T-helper 1 cell treated with Interleukin-12 subunit alpha and Interleukin-12 subunit beta and Interleukin-4 antibody, amounts not matched to agents 30 μg/mL and 1 μg/mL, for 36 hours (primary cell): ENCODE results near the gene NDE1.
A peak's percentile ranks its signal among the peaks of the same experiment; 100 is the strongest.
"Not testable (repeated sequence)": the region's sequence is repeated elsewhere in the genome, so short reads cannot be mapped to it uniquely, and the experiment has no call there.

ENCODE experiments used
- H3K27ac Mint-ChIP-seq: one replicate; pipeline ENCODE4 v1.8.0; 2021; ENCODE audit warnings: mild to moderate bottlenecking, mixed read lengths
- H3K27me3 Mint-ChIP-seq: one replicate; pipeline ENCODE4 v1.8.0; 2021; ENCODE audit warnings: low read depth, mixed read lengths
- H3K36me3 Mint-ChIP-seq: one replicate; pipeline ENCODE4 v1.8.0; 2021; ENCODE audit warnings: low read depth, mixed read lengths
- H3K4me1 Mint-ChIP-seq: one replicate; pipeline ENCODE4 v1.8.0; 2021; ENCODE audit warnings: low read depth, mixed read lengths
- H3K4me3 Mint-ChIP-seq: one replicate; pipeline ENCODE4 v1.8.0; 2021; ENCODE audit warnings: mild to moderate bottlenecking, moderate library complexity, mixed read lengths
- H3K9me3 Mint-ChIP-seq: one replicate; pipeline ENCODE4 v1.8.0; 2021; ENCODE audit warnings: mixed read lengths

The NDE1 gene

DNA sequence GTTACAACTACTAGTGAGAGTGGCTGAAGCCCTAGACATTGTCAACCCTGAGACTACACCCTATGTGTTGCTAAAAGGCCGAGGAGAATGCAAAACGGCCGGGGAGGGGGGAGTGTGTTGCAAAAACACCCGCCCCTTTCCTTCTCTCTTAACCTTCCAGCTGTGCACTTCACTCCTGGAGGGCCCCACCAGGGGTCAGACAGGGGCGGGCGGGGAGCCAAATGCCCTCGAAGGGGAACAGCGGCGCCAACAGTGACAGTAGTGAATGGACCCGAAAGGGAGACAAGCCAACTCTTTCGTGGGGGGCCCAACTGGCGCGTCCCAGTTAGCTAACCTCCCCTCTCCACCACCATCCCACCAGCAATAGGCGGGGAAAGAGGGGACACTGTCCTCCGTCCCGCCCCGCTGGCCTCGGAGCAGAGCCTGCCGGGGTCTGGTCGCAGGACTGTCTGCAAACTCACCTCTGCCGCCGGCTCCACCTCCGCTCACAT is 7.4 kb upstream of the NDE1 start:
- Mint-ChIP-seq H3K9me3 (no peaks in the 10 kb centered on the region), H3K27me3 (no peaks in the 10 kb centered on the region), H3K36me3 (peaks cover 21% of the 10 kb centered on the region), H3K4me3 (peak overlapping the region; percentile 90), H3K27ac (peak overlapping the region; percentile 98), H3K4me1 (peaks cover 44% of the 10 kb centered on the region)

DNA sequence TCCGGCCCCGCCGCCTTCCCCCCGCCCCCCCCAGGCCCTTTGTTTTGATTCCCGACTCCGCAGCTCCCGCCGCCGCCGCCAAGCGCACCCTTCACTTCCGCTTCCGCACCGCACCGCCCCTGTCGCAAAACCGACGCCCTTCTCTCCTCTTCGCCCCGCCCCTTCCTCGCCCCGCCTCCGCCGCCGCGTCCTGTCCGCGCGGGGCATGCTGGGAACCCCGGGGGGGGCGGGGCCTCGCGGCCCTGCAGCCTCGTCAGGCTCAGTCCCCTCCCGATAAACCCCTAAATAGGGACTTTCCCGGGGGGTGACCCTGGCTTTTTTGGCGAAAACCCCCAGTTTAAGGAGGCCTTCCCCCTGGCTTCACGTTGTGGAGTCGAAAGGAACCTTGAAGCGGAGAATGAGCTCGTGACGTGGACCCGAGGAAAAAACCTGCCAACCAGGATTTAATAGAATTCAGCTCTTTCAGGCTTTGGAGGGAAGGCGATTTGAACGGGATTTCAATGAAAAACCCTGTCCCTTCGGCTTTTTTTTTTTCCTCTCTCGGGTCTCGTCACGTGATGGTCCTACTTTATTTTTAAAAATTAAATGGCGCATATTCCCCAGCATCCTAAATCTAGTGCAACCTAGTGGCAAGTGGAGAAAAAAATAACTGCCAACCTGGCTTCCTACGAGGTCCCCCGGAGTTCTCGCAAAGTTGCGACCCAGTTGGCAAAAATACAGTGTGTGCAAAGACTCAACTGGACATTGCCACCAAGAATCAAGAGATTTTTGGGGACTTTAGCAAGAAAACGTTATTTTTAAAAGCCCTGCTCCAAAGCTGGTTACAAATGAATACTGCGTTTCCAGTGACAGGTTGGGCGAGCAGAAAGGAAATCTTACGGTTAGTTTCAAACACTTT is 6.7 kb upstream of the NDE1 start, which contains the start of gene MARF1:
MARF1 (minus strand) TSS at position 107 of the 898 bp plus-strand sequence. CDS start 3,921 bp downstream, outside the sequence.
- H3K27me3 Mint-ChIP-seq: no peaks in the 10 kb centered on the region
- H3K4me3 Mint-ChIP-seq: peak within 1 kb of the TSS; percentile 90
- peaks cover 42% of the 10 kb centered on the region for H3K4me1 Mint-ChIP-seq
- peaks cover 18% of the 10 kb centered on the region for H3K36me3 Mint-ChIP-seq
- H3K27ac Mint-ChIP-seq: peak within 1 kb of the TSS; percentile 98
- H3K9me3 Mint-ChIP-seq: no peaks in the 10 kb centered on the region

DNA sequence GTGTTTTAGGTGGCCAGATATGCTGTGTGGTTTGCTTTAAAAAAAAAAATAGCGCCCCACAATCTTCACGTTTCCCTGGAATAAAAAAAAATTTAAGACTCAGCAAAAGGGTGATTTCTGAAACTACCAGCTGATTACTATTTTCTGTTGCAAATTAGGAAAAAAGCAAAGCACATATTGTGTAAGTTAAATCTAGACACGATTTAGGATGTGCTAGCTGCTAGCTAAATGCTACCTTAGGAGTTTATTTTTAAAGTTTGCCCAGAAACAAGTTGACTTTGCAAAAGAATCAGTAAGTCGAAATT is 6.1 kb upstream of the NDE1 start:
- Mint-ChIP-seq H3K9me3 (no peaks in the 10 kb centered on the region), H3K27me3 (no peaks in the 10 kb centered on the region), H3K4me1 (peaks cover 36% of the 10 kb centered on the region)

DNA sequence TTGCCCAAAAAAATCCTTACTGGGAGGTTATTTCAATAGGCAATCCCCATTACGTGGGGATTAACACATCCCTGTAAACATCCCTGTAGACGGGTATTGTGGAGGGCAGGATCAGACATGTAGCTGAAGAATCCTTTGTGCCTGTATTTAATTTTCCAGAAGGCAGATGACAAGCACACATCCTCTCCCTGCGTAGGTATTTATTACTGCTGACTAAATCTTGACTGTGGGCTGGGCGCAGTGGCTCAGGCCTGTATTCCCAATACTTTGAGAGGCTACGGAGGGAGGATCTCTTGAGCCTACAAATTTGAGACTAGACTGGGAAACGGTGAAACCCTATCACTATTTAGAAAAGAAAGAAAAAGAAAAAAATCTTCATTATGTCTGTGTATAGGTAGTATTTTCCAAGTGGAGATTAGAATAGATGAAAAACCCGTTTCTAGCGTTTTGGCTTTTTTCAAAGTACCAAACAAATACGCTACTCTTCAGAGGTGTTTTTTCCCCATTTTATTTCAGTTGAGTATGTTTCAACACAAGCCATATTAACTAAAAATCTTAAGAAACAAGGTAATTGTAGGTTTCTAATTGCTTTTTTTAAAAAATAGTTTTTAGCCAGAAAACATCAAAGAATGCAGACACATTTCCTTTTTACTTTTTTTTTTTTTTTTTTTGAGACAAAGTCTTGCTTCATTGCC is 5.6 kb upstream of the NDE1 start:
- Mint-ChIP-seq H3K4me1 (peaks cover 33% of the 10 kb centered on the region), H3K36me3 (peaks cover 8% of the 10 kb centered on the region), H3K27ac (peak overlapping the region; percentile 98), H3K4me3 (peak overlapping the region; percentile 90), H3K9me3 (no peaks in the 10 kb centered on the region), H3K27me3 (no peaks in the 10 kb centered on the region)

More for the DNA sequence above, 6.1 kb upstream of the NDE1 start:
- H3K36me3 Mint-ChIP-seq: peaks cover 12% of the 10 kb centered on the region
- H3K27ac Mint-ChIP-seq: peak overlapping the region; percentile 98
- peak overlapping the region; percentile 90 for H3K4me3 Mint-ChIP-seq

DNA sequence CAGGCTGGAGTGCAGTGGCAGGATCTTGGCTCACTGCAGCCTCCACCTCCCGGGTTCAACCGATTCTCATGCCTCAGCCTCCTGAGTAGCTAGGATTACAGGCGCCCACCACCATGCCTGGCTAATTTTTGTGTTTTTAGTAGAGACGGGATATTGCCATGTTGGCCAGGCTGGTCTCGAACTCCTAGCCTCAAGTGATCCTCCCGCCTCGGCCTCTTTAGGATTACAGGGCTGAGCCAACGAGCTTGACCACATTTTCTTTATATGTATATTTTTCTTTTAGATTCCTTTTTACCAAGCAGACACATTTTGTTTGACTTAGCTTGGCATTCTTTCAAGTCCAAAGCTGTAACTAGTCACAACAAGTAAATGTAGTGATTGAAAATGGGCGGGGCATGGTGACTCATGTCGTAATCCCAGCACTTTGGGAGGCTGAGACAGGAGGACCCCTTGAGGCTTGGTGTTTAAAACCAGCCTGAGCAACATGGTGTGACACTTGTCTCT is 5.0 kb upstream of the NDE1 start:
- not testable (repeated sequence) for H3K27me3 Mint-ChIP-seq, H3K4me3 Mint-ChIP-seq, H3K27ac Mint-ChIP-seq, H3K36me3 Mint-ChIP-seq, H3K9me3 Mint-ChIP-seq
- peaks cover 33% of the 10 kb centered on the region for H3K4me1 Mint-ChIP-seq

DNA sequence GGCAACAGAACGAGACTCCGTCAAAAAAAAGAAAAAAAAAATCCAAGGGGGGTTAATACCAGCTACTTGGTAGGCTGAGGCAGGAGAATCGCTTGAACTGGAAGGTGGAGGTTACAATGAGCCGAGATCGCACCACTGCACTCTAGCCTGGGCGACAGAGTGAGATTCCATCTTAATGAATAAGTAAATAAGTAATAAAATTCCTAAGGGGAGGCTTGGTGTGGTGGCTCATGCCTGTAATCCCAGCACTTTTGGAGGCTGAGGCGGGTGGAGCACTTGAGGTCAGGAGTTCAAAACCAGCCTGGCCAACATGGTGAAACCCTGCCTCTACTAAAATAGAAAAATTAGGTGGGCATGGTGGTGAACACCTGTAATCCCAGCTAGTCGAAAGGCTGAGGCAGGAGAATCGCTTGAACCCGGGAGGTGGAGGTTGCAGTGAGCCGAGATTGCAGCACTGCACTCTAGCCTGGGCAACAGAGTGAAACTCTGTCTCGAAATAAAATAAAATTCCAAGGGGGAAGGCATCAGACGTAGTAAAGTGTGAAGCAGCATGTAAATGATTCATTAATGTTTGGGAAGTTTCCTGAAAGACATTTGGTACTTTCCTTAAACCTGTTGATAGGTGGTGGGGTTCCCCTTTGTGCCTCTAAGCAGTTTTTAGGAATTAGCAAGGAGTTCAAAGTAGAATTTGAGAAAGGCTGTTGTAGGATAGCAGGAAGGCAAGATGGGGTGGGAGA is 3.3 kb upstream of the NDE1 start:
- Mint-ChIP-seq H3K36me3 (peaks cover 10% of the 10 kb centered on the region), H3K4me1 (peaks cover 26% of the 10 kb centered on the region)
- H3K27me3 Mint-ChIP-seq, H3K4me3 Mint-ChIP-seq, H3K27ac Mint-ChIP-seq, H3K9me3 Mint-ChIP-seq: not testable (repeated sequence)

DNA sequence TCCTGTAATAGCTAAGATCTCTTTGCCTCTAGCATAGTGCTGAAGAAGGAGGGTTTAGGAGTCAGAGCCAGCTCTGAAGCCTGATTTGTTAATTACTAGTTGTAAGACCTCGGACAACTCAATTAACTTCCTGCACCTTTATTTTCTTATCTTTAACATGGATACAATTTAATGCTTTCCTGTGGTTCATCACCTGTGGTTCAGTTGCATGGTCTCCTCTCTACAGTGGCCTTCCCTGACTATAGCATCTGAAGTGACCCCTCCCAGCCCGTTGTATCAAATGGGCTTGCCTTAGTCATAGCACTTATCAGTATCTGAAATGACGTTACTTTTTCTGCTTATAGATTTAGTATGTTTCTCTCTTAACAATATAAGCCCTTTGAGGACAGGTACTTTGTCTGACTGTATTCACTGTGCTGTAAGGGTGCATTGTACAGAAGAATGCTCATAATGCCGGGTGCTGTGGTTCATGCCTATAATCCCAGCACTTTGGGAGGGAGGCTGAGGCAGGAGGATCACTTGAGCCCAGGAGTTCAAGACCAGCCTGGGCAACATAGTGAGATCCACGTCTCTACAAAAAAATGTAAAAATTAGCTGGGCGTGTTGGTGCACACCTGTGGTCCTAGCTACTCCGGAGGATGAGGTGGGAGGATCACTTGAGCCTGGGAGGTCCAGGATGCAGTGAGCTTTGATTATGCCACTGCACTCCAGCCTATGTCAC is 2.6 kb upstream of the NDE1 start:
- Mint-ChIP-seq H3K4me3 (no peak overlapping the region), H3K27ac (no peak overlapping the region), H3K4me1 (peaks cover 22% of the 10 kb centered on the region), H3K9me3 (no peaks in the 10 kb centered on the region), H3K27me3 (no peaks in the 10 kb centered on the region), H3K36me3 (peaks cover 9% of the 10 kb centered on the region)

DNA sequence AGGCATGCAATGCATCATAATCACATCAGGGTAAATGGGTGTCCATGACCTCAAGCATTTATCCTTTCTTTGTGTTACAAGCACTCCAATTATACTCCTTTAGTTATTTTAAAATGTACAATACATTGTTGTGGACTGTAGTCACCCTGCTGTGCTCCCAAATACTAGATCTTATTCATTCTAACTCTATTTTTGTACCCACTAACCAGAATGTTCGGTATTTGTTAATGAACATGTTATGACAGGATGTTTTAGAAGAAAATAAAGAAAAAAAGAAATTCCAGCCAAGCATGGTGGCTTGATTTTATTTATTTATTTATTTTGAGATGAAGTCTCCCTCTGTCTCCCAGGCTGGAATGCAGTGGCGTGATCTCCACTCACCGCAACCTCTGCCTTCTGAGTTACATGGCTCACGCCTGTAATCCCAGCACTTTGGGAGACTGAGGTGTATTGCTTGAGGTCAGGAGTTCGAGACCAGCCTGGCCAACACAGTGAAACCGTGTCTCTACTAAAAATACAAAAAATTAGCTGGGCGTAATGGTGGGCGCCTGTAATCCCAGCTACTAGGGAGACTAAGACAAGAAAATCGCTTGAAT is 1.8 kb upstream of the NDE1 start:
- H3K4me3 Mint-ChIP-seq: no peak overlapping the region
- H3K27me3 Mint-ChIP-seq: no peaks in the 10 kb centered on the region
- peaks cover 14% of the 10 kb centered on the region for H3K36me3 Mint-ChIP-seq
- no peaks in the 10 kb centered on the region for H3K9me3 Mint-ChIP-seq
- H3K4me1 Mint-ChIP-seq: peaks cover 27% of the 10 kb centered on the region
- H3K27ac Mint-ChIP-seq: no peak overlapping the region

DNA sequence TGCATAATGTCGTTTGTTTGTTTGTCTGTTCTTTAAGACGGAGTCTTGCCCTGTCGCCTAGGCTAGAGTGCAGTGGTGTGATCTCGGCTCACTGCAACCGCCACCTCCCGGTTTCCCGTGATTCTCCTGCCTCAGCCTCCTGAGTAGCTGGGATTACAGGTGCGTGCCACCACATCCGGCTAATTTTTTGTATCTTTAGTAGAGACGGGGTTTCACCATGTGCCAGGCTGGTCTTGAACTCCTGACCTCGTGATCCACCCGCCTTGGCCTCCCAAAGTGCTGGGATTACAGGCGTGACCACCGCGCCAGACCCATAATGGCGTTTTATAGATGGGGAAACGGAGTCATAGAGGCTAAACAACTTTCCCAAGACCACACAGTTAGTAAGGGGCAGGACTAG is 734 bp upstream of the NDE1 start:
- H3K27ac Mint-ChIP-seq: peak overlapping the region; percentile 84
- not testable (repeated sequence) for H3K9me3 Mint-ChIP-seq, H3K27me3 Mint-ChIP-seq
- peaks cover 18% of the 10 kb centered on the region for H3K36me3 Mint-ChIP-seq
- peaks cover 23% of the 10 kb centered on the region for H3K4me1 Mint-ChIP-seq
- H3K4me3 Mint-ChIP-seq: peak overlapping the region; percentile 83

DNA sequence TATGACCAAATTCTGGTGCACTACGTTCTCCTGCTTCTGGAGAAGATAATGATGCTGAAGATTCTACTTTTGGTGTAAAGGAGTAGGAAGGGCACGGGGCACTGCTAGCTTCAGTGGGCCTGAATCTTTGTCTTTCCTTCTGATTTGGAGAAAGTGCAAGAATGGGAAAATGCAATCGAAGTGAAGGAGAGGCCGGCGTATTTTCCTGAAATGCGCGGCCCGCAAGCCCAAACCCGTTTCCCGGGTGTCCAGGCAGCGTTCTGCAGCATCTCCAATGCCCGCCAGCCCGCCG is 372 bp upstream of the NDE1 start:
- Mint-ChIP-seq H3K27me3 (no peaks in the 10 kb centered on the region), H3K4me1 (peaks cover 21% of the 10 kb centered on the region), H3K9me3 (no peaks in the 10 kb centered on the region), H3K36me3 (peaks cover 18% of the 10 kb centered on the region), H3K4me3 (peak overlapping the region; percentile 83), H3K27ac (peak overlapping the region; percentile 84)

DNA sequence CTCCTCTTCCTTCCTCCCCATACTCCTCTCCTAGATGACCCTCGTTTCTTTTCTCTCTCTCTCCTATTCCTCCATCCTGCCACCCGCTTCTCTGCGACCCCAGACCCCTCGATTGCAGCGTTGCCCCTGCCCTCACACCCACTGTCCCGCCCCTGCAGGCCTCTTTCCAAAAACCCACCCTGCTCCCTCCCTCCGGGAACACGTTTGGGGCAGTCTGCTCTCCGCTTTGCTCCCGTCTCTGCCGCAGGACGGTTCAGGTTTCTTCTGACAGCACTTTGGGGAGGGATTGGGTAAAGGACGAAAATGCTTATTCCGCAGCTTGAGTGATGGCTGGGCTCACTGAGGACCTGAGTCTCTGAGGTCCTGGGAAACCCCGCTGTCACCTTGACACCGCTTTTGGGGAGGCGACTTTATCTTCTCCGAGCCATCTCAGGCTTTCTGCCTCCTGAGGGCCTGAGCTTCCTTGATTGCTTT is 690 bp downstream of the NDE1 start:
- no peaks in the 10 kb centered on the region for H3K9me3 Mint-ChIP-seq
- H3K27me3 Mint-ChIP-seq: no peaks in the 10 kb centered on the region
- peaks cover 21% of the 10 kb centered on the region for H3K4me1 Mint-ChIP-seq
- H3K4me3 Mint-ChIP-seq: peak overlapping the region; percentile 100
- peaks cover 20% of the 10 kb centered on the region for H3K36me3 Mint-ChIP-seq
- peak overlapping the region; percentile 99 for H3K27ac Mint-ChIP-seq

DNA sequence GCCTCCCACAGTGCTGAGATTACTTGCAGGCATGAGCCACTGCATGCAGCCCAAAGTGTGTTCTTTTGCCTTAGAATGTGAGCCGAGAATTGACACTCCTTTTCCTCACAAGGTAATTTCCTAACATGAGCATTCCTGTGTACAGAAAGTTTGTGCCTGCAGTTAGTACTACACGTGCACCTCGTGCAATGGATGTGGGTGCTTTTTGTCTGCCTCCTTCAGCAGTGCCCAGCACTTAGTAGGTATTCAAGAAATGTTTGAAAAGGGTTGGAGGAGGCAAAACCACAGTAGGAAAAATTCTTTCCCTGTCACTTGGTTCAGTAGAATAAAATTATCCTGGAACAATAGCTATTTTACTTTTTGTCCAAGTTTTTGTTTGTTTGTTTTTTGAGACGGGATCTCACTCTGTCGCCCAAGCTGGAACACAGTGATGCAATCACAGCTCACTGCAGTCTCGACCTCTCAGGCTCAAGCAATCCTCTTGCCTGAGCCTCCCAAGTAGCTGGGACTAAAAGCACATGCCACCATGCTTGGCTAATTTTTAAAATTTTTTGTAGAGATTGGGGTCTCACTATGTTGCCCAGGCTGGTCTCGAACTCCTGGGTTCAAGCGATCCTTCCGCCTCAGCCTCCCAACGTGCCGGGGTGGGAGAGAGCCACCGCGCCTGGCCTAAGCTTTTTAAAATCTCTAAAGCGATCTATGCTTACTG is 2.4 kb downstream of the NDE1 start:
- Mint-ChIP-seq H3K36me3 (peaks cover 32% of the 10 kb centered on the region), H3K27me3 (no peaks in the 10 kb centered on the region), H3K27ac (peak overlapping the region; percentile 49), H3K4me3 (peak overlapping the region; percentile 100), H3K9me3 (no peaks in the 10 kb centered on the region), H3K4me1 (peaks cover 28% of the 10 kb centered on the region)

DNA sequence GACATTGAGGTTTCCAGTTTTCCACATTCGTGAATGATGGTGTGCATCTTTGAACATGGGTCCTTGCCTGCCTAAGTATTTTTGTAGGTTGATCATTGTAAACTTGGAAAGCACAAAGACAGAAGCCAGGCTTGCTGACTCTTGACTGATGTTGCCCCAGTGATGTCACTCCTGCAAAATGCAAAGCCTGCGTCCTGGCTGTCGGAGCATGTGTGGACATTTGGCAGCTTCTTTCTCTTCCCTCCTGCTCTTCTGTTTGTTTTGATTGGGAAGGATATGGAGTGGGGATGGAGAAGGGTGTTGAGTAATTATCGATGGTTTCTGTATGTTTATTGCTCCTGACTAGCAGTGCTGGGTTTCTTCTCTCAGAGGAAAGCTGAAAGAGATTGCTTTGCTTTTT is 3.2 kb downstream of the NDE1 start:
- no peaks in the 10 kb centered on the region for H3K9me3 Mint-ChIP-seq
- peak overlapping the region; percentile 58 for H3K4me3 Mint-ChIP-seq
- peaks cover 32% of the 10 kb centered on the region for H3K36me3 Mint-ChIP-seq
- H3K27ac Mint-ChIP-seq: peak overlapping the region; percentile 49
- peaks cover 35% of the 10 kb centered on the region for H3K4me1 Mint-ChIP-seq
- H3K27me3 Mint-ChIP-seq: no peaks in the 10 kb centered on the region
